Mesothelial cell of epicardium (in vitro differentiated cells): ENCODE data around the gene NFE2L3. TPM values are rescaled to one million over a fixed set of nuclear protein-coding genes. Genes with fewer than 3 reads are reported as not detected.

ENCODE experiments used
- DNase-seq, 2 experiments: peaks; one replicate each; pipeline ENCODE4 v3.0.0; 2021; ENCODE audit warnings: low spot score in 2 of 2; ENCODE audit not compliant: unreplicated experiment in 2 of 2
- H3K27ac Mint-ChIP-seq: 2 replicates; pipeline ENCODE4 v1.8.0; 2021; ENCODE audit warnings: mixed read lengths
- H3K27me3 Mint-ChIP-seq: 2 replicates; pipeline ENCODE4 v1.8.0; 2021; ENCODE audit warnings: low read depth, mixed read lengths
- H3K36me3 Mint-ChIP-seq: 2 replicates; pipeline ENCODE4 v1.8.0; 2021; ENCODE audit warnings: mixed read lengths
- H3K4me1 Mint-ChIP-seq: 2 replicates; pipeline ENCODE4 v1.8.0; 2021; ENCODE audit warnings: mixed read lengths
- H3K4me3 Mint-ChIP-seq: 2 replicates; pipeline ENCODE4 v1.8.0; 2021; ENCODE audit warnings: mild to moderate bottlenecking, moderate library complexity, mixed read lengths
- H3K9me3 Mint-ChIP-seq: 2 replicates; pipeline ENCODE4 v1.8.0; 2021; ENCODE audit warnings: mixed read lengths
- CTCF ChIP-seq: fragments of 200-600 bp; sonication (generic); IDR thresholded peaks from one replicate; pipeline ENCODE4 v1.5.0; 2021; ENCODE audit warnings: antibody characterized with exemption; ENCODE audit not compliant: unreplicated experiment
- total RNA-seq: library from RNA; stranded (reverse); gene quantifications from 3 replicates; pipeline ENCODE4 v1.2.1, GENCODE V29; 2021

Gene NFE2L3
- total RNA-seq, 1 donor from 2014 or later, result 11.8 TPM

GRCh38 chr7:26198133-26198780, 46.3 kb downstream of the NFE2L3 start:
- no peak for DNase-seq
- Mint-ChIP-seq H3K4me3 (peak overlapping the region; percentile 99), H3K36me3 (peaks cover 38% of the 10 kb centered on the region), H3K27ac (peak overlapping the region; percentile 100), H3K27me3 (no peaks in the 10 kb centered on the region), H3K9me3 (no peaks in the 10 kb centered on the region), H3K4me1 (peaks cover 45% of the 10 kb centered on the region)
- TF ChIP-seq CTCF, result peak; percentile 98

- no peak for DNase-seq
- Mint-ChIP-seq H3K27me3 (no peaks in the 10 kb centered on the region), H3K27ac (peak overlapping the region; percentile 100), H3K4me3 (peak overlapping the region; percentile 99), H3K9me3 (no peaks in the 10 kb centered on the region), H3K4me1 (peaks cover 46% of the 10 kb centered on the region), H3K36me3 (peaks cover 33% of the 10 kb centered on the region)
- no peak for TF ChIP-seq CTCF
Observed at GRCh38 chr7:26198781-26199169, 46.8 kb downstream of the NFE2L3 start.

- DNase-seq, result peak; percentile 27 to 54
- TF ChIP-seq CTCF, result no peak
- no peaks in the 10 kb centered on the region for H3K9me3 Mint-ChIP-seq
- H3K27ac Mint-ChIP-seq, result peak overlapping the region; percentile 100
- H3K4me1 Mint-ChIP-seq, result peaks cover 46% of the 10 kb centered on the region
- peaks cover 27% of the 10 kb centered on the region for H3K36me3 Mint-ChIP-seq
- peak overlapping the region; percentile 99 for H3K4me3 Mint-ChIP-seq
- H3K27me3 Mint-ChIP-seq, result no peaks in the 10 kb centered on the region
Observed at GRCh38 chr7:26199301-26200037, 47.5 kb downstream of the NFE2L3 start.

DNA sequence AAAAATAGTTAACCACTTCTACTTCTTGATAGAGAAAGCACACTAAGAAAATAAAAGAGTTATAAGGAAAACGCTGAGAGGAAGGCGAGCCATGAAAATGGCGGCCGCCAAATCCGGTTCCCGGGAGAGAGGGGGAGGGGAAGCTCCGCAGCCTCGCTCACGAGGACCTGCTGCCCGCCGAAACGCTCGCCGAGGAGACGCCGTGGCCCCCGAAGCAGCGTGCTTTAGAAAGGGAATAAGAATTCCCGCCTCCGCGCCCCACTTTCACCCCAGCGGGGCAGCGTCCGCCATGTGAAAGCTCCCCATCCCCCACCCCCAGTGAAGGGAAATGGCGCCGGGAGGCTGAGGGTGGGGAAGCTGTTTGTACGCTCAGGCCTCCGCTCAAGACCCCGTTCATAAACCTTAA, 48.0 kb downstream of the NFE2L3 start:
- DNase-seq, result peak; percentile 46 to 75
- Mint-ChIP-seq H3K27ac (peak overlapping the region; percentile 100), H3K27me3 (no peaks in the 10 kb centered on the region), H3K4me3 (peak overlapping the region; percentile 99), H3K9me3 (no peaks in the 10 kb centered on the region), H3K4me1 (peaks cover 48% of the 10 kb centered on the region), H3K36me3 (peaks cover 25% of the 10 kb centered on the region)
- no peak for TF ChIP-seq CTCF

GRCh38 chr7:26200444-26201246, 48.6 kb downstream of the NFE2L3 start, which contains the start of gene HNRNPA2B1:
Gene HNRNPA2B1 (minus strand): TSS chr7:26200746. CDS start chr7:26200577, 169 bp downstream.
- Mint-ChIP-seq H3K27me3 (no peaks in the 10 kb centered on the region), H3K36me3 (peaks cover 22% of the 10 kb centered on the region), H3K4me3 (peak within 1 kb of the TSS; percentile 99), H3K9me3 (no peaks in the 10 kb centered on the region), H3K27ac (peak within 1 kb of the TSS; percentile 100), H3K4me1 (peaks cover 49% of the 10 kb centered on the region)
- TF ChIP-seq CTCF, result no peak
- DNase-seq, result peak; percentile 89 to 99
